Fibroblast of skin of right biceps (primary cell): ENCODE data around the gene CAMK1G.
A peak's percentile ranks its signal among the peaks of the same experiment; 100 is the strongest.

ENCODE experiments used
- DNase-seq: peaks from one replicate; pipeline ENCODE4 v3.0.0-alpha.2; 2013

CAMK1G gene

GRCh38 chr1:209583408-209583807 is at the start of gene CAMK1G:
Gene CAMK1G, plus strand, starts transcription at chr1:209583714. Its CDS starts 11,270 bp downstream, at chr1:209594984.
- DNase-seq, result peak; percentile 81

DNA sequence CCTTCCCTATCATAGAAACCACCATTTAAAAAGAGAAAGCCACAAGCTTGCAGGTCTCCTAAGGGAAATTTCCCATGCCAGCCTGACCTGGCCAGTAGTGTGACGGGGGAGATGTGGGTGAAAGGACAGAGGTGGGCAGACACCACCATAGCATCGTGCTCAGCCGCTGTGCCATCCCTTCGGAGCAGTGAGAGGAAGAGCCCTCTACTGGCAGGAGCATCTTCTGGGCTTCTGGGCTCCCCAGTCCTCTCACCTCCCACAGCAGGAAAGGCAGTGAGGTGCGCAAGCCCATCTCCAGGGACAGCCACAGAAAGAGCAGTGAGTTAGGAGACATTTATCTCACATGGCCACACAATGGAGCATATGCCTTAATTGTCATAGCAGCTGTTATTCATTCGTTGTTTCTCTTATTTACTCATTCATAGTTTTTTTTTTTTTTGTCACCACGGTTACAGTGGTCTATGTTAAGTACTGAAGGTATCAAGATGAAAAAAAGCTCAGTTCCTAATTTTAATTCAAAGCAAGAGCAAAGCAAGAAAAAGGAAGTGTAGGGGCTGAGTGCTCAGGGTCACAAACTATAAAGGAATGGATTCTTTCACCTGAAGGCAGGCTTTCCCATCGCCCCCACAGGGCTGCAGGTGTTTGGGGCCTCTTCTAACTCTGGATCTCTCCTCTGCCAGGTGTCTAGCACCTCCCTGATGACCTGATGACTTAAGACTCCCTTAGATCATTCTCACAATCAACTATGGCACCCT is 48.8 kb upstream of the CAMK1G start:
- DNase-seq, result no peak

GRCh38 chr1:209536843-209537242 is 46.7 kb upstream of the CAMK1G start:
- DNase-seq, result no peak

GRCh38 chr1:209537336-209538114 is 46.0 kb upstream of the CAMK1G start:
- no peak for DNase-seq

GRCh38 chr1:209539576-209539975 is 43.9 kb upstream of the CAMK1G start:
- no peak for DNase-seq

- DNase-seq, result peak; percentile 43
Observed at GRCh38 chr1:209542585-209542984, 40.9 kb upstream of the CAMK1G start.

DNA sequence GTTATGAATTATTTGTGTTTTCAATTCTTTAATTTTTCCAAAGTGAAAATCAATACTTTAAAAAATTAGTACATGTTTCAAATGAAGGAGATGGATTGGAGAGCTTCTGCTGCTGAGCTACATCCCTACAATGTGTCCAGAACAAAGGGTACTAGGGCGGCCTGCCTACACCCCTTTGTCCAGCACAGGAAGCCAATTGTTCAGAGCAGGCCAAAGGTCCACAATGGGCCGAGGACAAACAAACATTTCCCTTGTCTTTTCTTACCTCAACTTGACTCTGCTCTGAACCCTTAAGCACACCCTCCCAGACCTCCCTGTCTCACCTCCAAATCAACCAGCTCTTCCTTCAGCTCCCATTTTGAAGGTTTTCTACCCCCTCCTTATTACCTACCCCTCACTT is 39.4 kb upstream of the CAMK1G start:
- DNase-seq, result no peak

- DNase-seq, result no peak
Observed at GRCh38 chr1:209545423-209545822, 38.1 kb upstream of the CAMK1G start.

DNA sequence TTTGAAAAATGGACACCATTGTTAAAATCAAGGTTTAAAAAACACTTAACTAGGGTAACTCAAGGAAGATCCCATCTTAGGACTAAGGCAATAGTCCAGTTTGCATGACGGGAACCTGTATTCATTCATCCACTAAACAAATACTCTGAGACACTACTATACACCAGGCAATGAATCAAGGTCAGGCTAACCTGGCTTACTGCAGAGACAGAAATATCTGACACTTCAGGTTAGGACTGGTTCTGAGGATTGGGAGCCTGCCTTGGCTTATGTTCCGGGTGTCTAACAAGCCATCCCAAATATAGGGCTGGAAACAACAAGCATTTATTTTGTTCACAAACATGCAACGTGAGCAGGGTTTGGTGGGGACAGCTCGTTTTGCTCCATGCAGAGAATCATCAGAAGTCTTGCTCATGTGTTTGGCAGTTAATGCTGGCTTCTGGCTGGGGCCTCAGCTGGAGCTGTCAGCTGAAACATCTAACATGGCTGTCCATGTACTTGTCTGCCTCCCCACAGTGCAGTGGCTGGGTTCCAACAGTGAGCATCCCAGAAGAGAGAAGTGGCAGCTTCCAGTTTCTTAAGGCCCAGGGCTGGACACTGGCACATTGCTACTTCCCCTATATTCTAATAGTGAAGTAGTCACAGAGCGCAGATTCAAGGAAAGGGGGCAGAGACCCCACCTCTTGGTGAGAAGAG is 37.0 kb upstream of the CAMK1G start:
- no peak for DNase-seq

DNA sequence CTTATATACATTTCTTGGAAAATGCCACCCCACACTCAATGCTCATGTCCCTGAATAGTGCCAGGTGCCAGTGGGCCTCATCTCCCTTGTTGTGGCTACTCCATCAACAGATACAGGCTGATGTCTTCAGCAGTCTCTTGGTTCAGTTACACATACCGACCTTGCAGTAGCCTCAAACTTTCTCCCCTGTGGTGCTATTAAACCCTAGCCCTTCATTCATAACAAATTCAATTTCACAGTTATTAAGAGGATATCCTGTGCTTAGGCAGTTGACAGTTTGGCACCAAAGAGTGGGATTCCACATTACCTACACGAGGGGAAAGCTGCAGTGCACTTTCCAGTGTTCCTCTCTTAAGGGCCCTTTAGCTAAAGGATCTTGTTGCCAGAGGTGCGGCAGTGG is 35.9 kb upstream of the CAMK1G start:
- DNase-seq, result no peak

DNA sequence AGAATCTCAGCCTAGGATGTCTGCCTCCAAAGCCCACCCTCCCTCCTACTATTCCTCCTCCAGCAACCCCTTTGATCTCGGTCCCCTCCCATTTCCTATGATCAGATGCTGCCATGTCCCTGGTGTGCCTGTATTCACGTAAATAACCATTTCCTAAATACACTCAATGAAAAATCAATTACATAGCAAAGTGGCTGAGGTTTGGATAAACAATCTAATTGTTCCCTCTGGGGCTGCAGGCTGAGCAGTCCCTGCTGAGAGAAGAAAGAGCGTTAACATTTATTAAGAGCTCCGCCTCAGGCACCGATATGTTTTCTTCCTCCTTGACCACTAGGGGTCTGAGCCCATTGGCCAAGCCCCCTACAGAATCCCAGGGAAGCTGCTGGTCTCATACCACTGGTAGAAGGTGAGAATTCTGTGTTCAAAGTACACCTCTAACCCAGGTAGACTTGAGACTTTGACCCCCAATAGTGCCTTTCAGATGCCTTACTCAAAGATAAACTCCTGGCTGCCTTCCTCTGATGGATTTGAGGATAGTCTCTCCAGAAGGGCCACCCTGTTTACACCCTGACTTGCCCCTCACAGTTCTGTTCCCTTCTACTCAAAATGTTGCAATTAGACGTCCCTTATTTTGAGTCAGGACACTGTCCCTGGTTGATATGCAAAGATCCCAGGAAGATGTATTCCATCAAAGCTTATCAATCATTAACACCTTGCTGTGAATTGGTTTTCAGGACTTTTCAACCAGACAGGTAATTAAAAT is 33.9 kb upstream of the CAMK1G start:
- no peak for DNase-seq

- no peak for DNase-seq
Observed at GRCh38 chr1:209550519-209550918, 33.0 kb upstream of the CAMK1G start.

DNA sequence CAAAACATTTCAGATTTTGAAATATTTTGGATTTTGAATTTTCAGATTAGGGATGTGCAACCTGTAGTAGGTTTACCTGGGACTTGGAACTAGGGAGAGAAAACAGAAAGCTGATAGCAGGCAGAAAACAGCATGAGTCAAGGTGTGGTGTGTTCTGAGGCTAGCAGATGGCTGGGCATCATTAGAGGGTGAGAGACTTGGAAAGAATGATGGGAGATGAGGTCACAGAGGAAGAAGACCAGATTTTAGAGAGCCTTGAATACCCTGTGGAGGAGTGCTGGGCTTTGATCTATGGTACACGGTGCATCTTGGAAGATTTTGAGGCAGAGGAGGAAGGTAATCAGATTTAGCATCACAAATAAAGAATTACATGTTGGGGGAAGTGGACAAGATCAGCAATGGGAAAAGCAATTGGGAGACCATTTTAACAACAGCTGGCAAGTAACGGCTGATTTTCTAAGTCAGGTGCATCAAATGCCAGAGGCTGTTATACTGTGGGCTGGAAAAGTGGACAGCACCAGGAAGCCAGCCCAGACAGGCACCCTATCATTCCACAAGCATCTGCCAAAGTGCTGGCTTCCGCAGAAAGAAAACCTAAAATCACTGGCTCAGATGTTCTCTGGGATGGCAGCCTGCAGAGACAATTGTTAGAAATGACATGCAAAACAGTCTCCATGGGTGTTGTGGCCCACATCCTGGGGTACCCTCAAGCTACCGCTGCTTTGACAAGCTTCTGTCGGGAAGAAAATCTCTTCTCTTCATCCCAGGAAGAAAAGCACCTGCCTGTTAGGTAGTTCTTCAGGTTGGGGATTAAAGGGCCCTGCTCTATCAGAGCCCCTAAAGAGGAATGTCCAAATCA is 30.9 kb upstream of the CAMK1G start:
- no peak for DNase-seq

- no peak for DNase-seq
Observed at GRCh38 chr1:209554761-209555611, 28.5 kb upstream of the CAMK1G start.

DNA sequence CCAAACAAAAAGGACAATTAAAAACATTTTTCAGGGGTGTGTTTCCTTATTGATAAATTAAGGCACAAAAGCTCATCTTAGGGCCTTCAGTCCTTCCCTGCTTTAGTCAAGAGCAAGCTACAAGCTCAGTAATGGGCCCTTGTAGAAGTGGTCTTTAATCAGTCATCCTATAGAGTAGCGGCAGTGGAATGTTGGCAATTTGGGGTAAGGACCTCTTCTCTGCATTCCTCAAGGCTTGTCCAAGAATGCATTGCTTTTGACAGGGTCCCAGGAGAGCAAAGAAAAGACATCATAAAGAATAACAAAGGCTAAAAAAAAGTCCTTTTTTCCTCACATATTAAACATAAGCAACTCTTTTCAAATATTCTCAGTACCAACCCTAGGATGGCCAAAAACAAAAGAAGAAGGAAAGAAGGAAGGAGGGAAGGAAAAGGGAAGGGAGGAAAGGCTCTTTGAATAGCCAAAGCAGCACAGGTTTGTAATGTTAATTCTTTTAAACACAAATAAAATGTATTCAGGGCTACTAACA is 27.3 kb upstream of the CAMK1G start:
- peak; percentile 66 for DNase-seq

DNA sequence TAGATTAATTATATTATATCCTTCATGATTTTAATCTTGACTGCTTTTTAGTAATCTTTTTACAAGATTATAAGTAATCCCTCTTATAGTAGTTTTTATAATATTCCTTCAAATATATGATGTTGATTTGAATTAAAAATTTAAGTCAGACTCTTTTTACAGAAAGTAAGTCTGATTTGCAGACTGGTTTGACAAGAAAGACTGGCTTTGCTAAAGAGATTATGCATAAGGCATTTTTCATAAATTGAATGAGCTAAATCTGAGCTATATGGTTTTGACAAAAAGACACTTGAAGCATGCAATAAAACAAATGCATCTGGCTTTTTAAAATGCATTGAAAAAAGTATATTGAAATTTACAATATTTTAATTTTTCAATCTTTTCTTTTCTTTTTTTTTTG is 26.3 kb upstream of the CAMK1G start:
- DNase-seq, result no peak

DNA sequence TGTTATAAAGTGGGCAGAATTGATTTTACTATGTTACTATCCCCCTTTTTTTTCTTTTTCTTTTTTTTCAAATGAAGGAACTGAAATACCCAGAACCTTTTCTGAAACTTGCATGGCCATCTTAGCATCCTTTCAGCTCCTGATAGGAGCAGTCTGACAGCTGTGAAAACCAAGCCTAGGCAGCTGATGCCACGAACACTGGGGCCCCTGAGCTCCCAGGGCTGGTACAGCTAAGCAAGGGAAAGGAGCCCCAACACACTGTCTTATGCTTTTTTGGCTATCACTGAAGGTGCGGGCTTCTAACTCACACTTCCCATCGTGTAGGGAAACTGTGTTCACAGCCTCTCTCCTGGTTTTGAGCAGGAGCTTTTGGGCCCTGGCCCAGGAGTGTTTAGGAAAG is 23.0 kb upstream of the CAMK1G start:
- DNase-seq, result no peak

DNA sequence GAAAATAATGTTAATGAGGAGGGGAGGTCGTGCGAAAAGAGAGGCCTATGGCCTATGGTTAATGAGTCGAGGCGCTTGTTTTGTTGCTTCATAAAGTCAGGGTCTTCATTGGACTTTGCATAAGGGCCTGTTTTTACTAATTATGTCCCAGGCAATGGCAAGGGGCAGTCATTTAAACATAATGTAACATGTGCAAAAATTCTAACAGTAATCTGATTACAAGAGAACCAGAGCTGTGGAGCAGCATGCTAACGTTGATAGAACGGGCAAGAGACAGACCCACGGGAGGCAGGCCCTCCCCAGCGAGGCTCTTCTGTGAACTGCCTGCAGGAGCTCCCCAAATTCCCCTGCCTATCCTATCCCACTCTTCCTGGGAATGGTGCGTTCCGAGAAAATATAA is 22.6 kb upstream of the CAMK1G start:
- DNase-seq, result no peak

DNA sequence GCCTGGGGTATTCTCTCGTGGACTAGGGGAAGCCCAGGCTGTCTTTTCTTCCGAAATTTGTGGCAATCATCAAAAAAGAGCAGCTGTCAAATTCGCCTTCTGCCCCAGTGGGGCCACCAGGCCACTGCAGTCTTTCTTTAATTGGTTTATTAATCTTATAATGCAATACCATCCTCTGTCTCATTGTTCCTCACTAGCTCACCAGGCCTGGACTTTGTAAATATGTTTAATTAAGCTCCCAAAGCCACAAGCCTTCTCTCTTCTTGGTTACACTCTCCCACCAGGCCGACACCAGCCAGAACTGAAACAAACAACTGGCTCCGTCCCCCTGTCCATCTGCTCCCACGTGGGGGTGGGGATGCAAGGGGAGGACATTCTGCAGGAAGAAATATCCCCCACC is 22.0 kb upstream of the CAMK1G start:
- no peak for DNase-seq

DNA sequence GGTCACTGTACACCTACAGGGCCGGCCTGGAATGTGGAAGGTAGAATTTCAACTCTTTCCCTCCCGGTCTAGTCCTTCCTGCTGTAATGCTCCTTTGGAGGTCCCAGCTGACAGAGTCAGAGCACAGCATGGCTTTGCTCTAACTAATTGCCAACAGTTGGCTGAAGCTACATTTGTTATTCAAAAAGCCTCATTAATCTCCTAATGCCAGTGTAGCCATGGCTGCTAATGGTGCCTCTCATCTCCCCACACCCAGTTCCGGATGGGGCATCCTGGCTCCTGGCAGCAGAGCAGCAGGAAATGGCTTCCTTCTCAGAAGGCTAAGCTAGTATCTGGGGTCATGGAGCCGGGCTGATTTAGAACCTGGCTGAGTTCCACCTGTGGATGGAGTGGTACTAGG is 18.7 kb upstream of the CAMK1G start:
- no peak for DNase-seq
